ENCODE data around the gene LARP4B. TPM values are rescaled to one million over a fixed set of nuclear protein-coding genes. Genes with fewer than 3 reads are reported as not detected.

Gene LARP4B
- total and polyA plus RNA-seq, 2 donors (not counting 1 experiment from before 2014, with no cell fraction given) = 35.6 to 129 TPM

- H3K27ac ChIP-seq (ENCODE audit: low read length in 2 of 2) = no peak overlapping the region
- DNase-seq (no peak), ATAC-seq (ENCODE audit: low read depth) (no peak)
- POLR2A ChIA-PET = interaction anchor here (0.7 kb wide), 1 partner anchor 714 kb away, joined by 3 read pairs; no protein-coding TSS in a partner anchor
- H3K36me3 ChIP-seq (replicated peaks in 1 of 2; ENCODE audit: control extremely low read depth in 1 of 2, control insufficient read depth in 1 of 2, extremely low read depth in 1 of 2, insufficient read depth in 2 of 2, low read length in 1 of 2) = peaks cover 0 to 15% of the 10 kb centered on the region in 2 experiments
- no peak for TF ChIP-seq CTCF (IDR thresholded peaks at IDR 0.05)
- no peak for TF ChIP-seq EZH2 (IDR thresholded peaks at IDR 0.05; ENCODE audit: borderline replicate concordance, insufficient read depth, low read depth, low read length, poor library complexity, severe bottlenecking)
- Mint-ChIP-seq H3K4me1 (peaks cover 66% of the 10 kb centered on the region), H3K9me3 (ENCODE audit: insufficient read depth) (no peaks in the 10 kb centered on the region), H3K27me3 (no peaks in the 10 kb centered on the region), H3K4me3 (no peak overlapping the region), H3K27ac (no peak overlapping the region)
- no peak overlapping the region for H3K4me3 ChIP-seq (ENCODE audit: control extremely low read depth in 1 of 5, extremely low read depth in 1 of 5, insufficient read depth in 1 of 5, low read depth in 2 of 5, low read length in 4 of 5)
- no peaks in the 10 kb centered on the region for H3K9me3 ChIP-seq (ENCODE audit: control extremely low read depth in 1 of 3, control insufficient read depth in 2 of 3, insufficient read depth in 1 of 3, low read length in 2 of 3)
- CTCF ChIA-PET = no interaction called here
- H3K79me2 ChIP-seq (ENCODE audit: control insufficient read depth, insufficient read depth, low read length) = peaks cover 98% of the 10 kb centered on the region
- H2AFZ ChIP-seq (ENCODE audit: insufficient read depth, low read depth, low read length, poor library complexity, severe bottlenecking) = no peak overlapping the region
- no peaks in the 10 kb centered on the region for H3K27me3 ChIP-seq (replicated peaks in 1 of 4; ENCODE audit: control extremely low read depth in 1 of 4, control insufficient read depth in 3 of 4, insufficient read depth in 4 of 4, low read length in 3 of 4)
- no peak overlapping the region for H3K9ac ChIP-seq (ENCODE audit: low read length)
- peaks cover 75% of the 10 kb centered on the region for H4K20me1 ChIP-seq (ENCODE audit: control insufficient read depth, insufficient read depth, low read length, poor library complexity, severe bottlenecking)
- 80% methylated on average over 2 of the region's 4 CpGs for WGBS (ENCODE audit: insufficient coverage)
- peaks cover 32 to 38% of the 10 kb centered on the region in 2 donors for H3K4me1 ChIP-seq (ENCODE audit: control insufficient read depth in 2 of 2, insufficient read depth in 2 of 2, low read length in 2 of 2)
- intact Hi-C loops (cut with micrococcal nuclease) = no loop called here
- no peak overlapping the region for H3K4me2 ChIP-seq (replicated peaks; ENCODE audit: low read depth, low read length, poor library complexity, severe bottlenecking)
Measured at GRCh38 chr10:926075-926698, 5.3 kb downstream of the LARP4B start.

- Histone ChIP-seq H3K9ac (ENCODE audit: low read length) (no peak overlapping the region), H3K9me3 (ENCODE audit: control extremely low read depth in 1 of 3, control insufficient read depth in 2 of 3, insufficient read depth in 1 of 3, low read length in 2 of 3) (no peaks in the 10 kb centered on the region), H3K27ac (ENCODE audit: low read length in 2 of 2) (no peak overlapping the region), H3K27me3 (replicated peaks in 1 of 4; ENCODE audit: control extremely low read depth in 1 of 4, control insufficient read depth in 3 of 4, insufficient read depth in 4 of 4, low read length in 3 of 4) (no peaks in the 10 kb centered on the region), H3K4me1 (ENCODE audit: control insufficient read depth in 2 of 2, insufficient read depth in 2 of 2, low read length in 2 of 2) (peaks cover 20 to 29% of the 10 kb centered on the region in 2 donors), H3K79me2 (ENCODE audit: control insufficient read depth, insufficient read depth, low read length) (peaks cover 99% of the 10 kb centered on the region), H3K36me3 (replicated peaks in 1 of 2; ENCODE audit: control extremely low read depth in 1 of 2, control insufficient read depth in 1 of 2, extremely low read depth in 1 of 2, insufficient read depth in 2 of 2, low read length in 1 of 2) (peaks cover 0 to 15% of the 10 kb centered on the region in 2 experiments), H3K4me2 (replicated peaks; ENCODE audit: low read depth, low read length, poor library complexity, severe bottlenecking) (no peak overlapping the region), H3K4me3 (ENCODE audit: control extremely low read depth in 1 of 5, extremely low read depth in 1 of 5, insufficient read depth in 1 of 5, low read depth in 2 of 5, low read length in 4 of 5) (no peak overlapping the region), H4K20me1 (ENCODE audit: control insufficient read depth, insufficient read depth, low read length, poor library complexity, severe bottlenecking) (peaks cover 90% of the 10 kb centered on the region), H2AFZ (ENCODE audit: insufficient read depth, low read depth, low read length, poor library complexity, severe bottlenecking) (no peak overlapping the region)
- DNase-seq (no peak), ATAC-seq (ENCODE audit: low read depth) (no peak)
- TF ChIP-seq CTCF (IDR thresholded peaks at IDR 0.05) (no peak), EZH2 (IDR thresholded peaks at IDR 0.05; ENCODE audit: borderline replicate concordance, insufficient read depth, low read depth, low read length, poor library complexity, severe bottlenecking) (no peak)
- POLR2A ChIA-PET = no interaction called here
- no peaks in the 10 kb centered on the region for H3K9me3 Mint-ChIP-seq (ENCODE audit: insufficient read depth)
- WGBS (ENCODE audit: insufficient coverage) = 77% methylated on average over 3 of the region's 4 CpGs
- intact Hi-C loops (cut with micrococcal nuclease) = no loop called here
- H3K4me1 Mint-ChIP-seq = peaks cover 58% of the 10 kb centered on the region
- H3K27me3 Mint-ChIP-seq = no peaks in the 10 kb centered on the region
- no peak overlapping the region for H3K27ac Mint-ChIP-seq
- CTCF ChIA-PET = no interaction called here
- H3K4me3 Mint-ChIP-seq = no peak overlapping the region
Measured at GRCh38 chr10:924524-924859, 7.0 kb downstream of the LARP4B start.

All from B cell (primary cell).